ENCODE results near the gene PM20D2.
A peak's percentile ranks its signal among the peaks of the same experiment; 100 is the strongest.

PM20D2 gene

DNA sequence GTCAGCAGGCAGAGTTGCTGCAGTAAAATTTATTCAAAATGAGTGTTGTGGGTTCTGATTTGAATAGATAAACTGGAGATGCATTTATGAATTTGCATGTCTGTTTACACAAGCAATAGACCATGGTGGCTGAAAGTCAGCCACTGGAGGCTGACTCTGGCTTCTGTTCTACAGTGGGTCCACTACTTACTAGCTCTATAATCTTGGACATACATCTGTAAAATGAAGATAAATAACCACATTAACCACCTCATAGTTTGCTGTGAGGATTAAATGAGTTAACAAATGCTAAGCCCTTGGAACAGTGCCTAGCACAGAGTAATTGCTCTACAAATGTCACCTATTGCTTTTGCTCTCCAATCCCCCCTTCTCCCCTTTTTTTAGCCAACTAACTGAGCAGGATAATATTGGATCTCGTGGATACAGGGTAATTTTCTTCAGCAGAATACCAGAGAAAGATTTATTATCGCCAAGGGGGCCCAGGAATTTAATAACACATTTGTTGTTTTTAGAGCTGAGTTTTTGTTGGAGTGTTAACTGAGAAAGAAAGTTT, 1.4 kb upstream of the PM20D2 start:
- TF ChIP-seq, protein P1, sequence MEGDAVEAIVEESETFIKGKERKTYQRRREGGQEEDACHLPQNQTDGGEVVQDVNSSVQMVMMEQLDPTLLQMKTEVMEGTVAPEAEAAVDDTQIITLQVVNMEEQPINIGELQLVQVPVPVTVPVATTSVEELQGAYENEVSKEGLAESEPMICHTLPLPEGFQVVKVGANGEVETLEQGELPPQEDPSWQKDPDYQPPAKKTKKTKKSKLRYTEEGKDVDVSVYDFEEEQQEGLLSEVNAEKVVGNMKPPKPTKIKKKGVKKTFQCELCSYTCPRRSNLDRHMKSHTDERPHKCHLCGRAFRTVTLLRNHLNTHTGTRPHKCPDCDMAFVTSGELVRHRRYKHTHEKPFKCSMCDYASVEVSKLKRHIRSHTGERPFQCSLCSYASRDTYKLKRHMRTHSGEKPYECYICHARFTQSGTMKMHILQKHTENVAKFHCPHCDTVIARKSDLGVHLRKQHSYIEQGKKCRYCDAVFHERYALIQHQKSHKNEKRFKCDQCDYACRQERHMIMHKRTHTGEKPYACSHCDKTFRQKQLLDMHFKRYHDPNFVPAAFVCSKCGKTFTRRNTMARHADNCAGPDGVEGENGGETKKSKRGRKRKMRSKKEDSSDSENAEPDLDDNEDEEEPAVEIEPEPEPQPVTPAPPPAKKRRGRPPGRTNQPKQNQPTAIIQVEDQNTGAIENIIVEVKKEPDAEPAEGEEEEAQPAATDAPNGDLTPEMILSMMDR (IDR thresholded peaks at IDR 0.05; ENCODE audit: low read depth, low read length, missing control alignments) = no peak
- no peak overlapping the region for H3K4me3 ChIP-seq (ENCODE audit: low read depth, low read length)
- in situ Hi-C loops (cut with HindIII; ENCODE audit: low sequenced_read_pairs) = no loop called here
- no peak for DNase-seq (ENCODE audit: low read depth)

DNA sequence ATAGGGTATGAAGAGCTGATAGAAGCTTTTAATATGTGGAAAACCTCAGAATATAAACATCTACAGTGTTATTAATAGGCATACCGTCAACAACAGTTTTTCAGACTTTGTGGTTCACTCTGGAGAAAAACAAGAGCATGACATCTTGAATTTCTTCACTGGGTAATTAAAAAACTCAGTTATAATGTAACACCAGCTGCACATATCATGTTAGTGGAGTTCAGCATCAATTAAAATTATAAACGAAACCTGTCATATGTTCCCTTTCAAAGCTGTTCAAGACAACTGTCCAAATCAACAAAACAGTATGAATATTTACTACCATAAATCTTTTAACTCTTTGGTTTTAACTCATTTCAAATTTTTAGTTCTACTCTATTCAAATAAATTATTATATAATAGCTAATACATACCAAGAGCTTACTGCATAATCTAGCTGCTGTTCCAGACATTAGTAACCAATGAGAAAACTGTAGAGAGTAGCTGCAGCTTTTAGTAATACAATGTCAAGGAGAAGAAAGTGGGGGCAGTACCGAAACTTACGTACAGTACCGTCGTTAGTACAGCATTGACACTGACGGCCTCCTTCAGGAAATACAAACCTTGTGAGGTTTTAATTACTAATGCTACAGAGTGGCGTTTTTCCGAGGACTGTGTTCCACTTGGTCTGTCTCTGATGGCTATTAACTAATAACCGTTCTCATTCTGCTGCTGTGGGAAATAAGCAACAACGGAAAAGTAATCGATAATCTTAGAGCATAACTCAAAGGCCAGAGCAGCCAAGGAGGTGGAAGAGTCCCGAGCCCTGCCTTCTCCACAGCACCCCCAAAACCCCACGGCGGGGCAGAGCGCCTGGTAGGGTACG, 532 bp upstream of the PM20D2 start:
- in situ Hi-C loops (cut with HindIII; ENCODE audit: low sequenced_read_pairs) = no loop called here
- TF ChIP-seq, protein P1 (IDR thresholded peaks at IDR 0.05; ENCODE audit: low read depth, low read length, missing control alignments) = no peak
- no peak for DNase-seq (ENCODE audit: low read depth)
- peak overlapping the region; percentile 70 for H3K4me3 ChIP-seq (ENCODE audit: low read depth, low read length)

DNA sequence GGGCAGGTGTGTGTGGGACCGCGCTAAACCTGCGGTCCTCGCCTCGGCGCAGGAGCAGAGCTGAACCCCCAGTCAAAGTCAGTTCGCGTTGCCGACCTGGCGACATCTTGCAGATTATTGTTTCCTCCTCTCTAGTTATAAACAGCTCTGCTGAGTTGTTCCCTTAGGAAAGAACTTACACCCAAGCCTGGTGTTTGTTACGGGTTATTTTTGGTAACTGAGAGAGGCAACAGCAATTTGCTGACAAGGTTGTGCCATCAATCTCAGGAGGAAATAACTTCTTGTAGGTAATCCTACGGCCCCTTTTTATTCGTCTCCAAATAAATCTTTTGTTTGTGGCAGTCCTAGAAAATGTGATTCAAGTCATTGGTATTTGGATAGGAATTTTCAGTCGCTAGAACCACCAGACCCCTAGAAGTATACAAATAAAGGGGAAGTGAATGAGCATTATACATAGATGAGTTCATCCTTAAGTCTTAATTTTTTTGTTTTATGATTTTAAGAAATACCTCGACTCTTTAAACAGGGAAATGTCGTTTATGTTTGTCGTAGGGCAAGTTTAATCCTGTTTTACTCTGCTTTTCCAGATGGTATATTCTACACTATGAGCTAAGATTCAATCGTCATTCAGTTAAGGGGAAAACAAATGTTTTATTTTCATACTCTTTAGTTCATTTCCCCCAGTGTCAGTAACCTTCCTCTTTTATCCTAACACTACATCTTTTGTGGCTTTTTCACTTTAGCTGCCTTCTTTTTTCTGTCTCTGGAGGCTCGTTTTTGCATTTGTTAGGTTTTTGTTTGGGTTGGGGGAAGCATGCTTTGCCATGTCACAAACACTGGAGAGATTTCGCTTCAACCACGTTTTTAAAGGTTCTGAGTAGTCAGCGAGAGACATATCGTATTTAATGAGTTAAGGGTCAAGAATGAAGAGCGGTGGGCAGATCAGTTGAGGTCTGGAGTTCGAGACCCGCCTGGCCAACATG, 1.2 kb downstream of the PM20D2 start:
- H3K4me3 ChIP-seq (ENCODE audit: low read depth, low read length) = peak overlapping the region; percentile 70
- TF ChIP-seq, protein P1 (IDR thresholded peaks at IDR 0.05; ENCODE audit: low read depth, low read length, missing control alignments) = no peak
- in situ Hi-C loops (cut with HindIII; ENCODE audit: low sequenced_read_pairs) = no loop called here
- no peak for DNase-seq (ENCODE audit: low read depth)

DNA sequence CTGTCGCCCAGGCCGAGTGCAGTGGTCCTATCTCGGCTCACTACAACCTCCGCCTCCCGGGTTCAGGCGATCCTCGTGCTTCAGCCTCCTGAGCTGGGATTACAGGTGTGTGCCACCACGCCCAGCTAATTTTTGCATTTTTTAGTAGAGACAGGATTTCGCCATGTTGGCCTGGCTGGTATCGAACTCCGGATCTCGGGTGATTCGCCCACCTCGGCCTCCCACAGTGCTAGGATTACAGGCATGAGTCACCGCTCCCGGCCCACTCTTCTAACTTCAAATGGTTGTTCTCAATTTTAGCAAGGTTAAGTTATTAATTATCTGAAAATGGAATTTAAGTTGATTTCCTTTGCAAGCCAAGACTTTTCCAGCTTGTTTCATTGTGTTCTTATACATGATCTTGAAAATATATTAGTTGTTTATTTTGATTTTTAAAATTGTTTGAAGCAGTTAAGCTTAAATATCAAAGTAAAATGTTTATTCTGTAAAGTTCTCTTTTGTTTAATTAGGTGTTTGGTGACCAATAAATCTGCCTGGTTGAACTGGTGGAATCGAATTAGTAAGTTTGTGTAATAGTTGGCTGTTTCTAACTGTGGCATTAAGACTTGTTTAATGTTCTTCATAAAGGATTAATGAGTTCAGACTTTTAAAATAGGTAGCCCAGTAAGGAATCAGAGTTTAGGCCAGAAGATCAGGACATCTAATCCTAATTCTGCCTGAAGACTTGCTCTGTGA, 2.3 kb downstream of the PM20D2 start:
- no peak for DNase-seq (ENCODE audit: low read depth)
- TF ChIP-seq, protein P1 (IDR thresholded peaks at IDR 0.05; ENCODE audit: low read depth, low read length, missing control alignments) = no peak
- no peak overlapping the region for H3K4me3 ChIP-seq (ENCODE audit: low read depth, low read length)
- in situ Hi-C loops (cut with HindIII; ENCODE audit: low sequenced_read_pairs) = no loop called here

DNA sequence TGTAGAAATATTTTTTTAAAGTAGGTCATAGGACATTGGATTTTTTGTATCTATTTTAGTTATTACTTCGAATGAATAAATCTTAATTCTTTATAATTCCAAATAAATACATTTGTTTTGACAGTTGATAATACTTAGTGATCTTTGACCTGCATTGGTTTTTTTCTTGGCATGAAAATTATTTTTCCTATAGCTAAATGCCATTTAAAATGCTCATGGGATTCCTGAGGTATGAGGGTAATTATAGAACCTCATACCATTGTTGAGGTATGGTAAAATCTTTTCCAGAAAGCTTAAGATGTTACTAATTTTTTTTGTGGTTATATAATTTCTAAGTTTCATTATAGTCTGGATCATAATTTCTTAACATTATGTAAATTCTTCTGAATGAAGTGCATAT, 8.3 kb downstream of the PM20D2 start:
- TF ChIP-seq, protein P1 (IDR thresholded peaks at IDR 0.05; ENCODE audit: low read depth, low read length, missing control alignments) = no peak
- in situ Hi-C loops (cut with HindIII; ENCODE audit: low sequenced_read_pairs) = no loop called here
- H3K4me3 ChIP-seq (ENCODE audit: low read depth, low read length) = no peak overlapping the region
- DNase-seq (ENCODE audit: low read depth) = no peak
